Natural killer cell (primary cell): ENCODE measurements around the gene USP35. TPM values are rescaled to one million over a fixed set of nuclear protein-coding genes. Genes with fewer than 3 reads are reported as not detected.

ENCODE experiments used
- ATAC-seq, 3 donors: fragments of 150-1000 bp in 2 of 3; fragments of 200-7000 bp in 1 of 3; cut with Tn5 transposase; 1 replicate in 1 of 3; 2 replicates in 2 of 3; pipeline ENCODE4 v1.10.0; 2021; ENCODE audit warnings: mild to moderate bottlenecking in 2 of 3, moderate library complexity in 2 of 3
- DNase-seq, 2 donors: peaks; one replicate each; pipeline versions ENCODE4 v3.0.0 to v3.0.0-alpha.2; 2013 to 2021; ENCODE audit warnings: mixed read lengths in 1 of 2
- H3K27ac ChIP-seq: one replicate; pipeline ENCODE4 v1.5.1; 2013; ENCODE audit warnings: mild to moderate bottlenecking, low read length
- H3K27me3 ChIP-seq: one replicate; pipeline ENCODE4 v1.6.1; 2013; ENCODE audit warnings: low read length; ENCODE audit not compliant: control insufficient read depth, insufficient read depth
- H3K36me3 ChIP-seq: one replicate; pipeline ENCODE4 v1.6.1; 2013; ENCODE audit warnings: low read length; ENCODE audit not compliant: control insufficient read depth, insufficient read depth
- H3K4me1 ChIP-seq: one replicate; pipeline ENCODE4 v1.6.1; 2013; ENCODE audit warnings: low read length; ENCODE audit not compliant: control insufficient read depth, insufficient read depth
- H3K4me3 ChIP-seq: one replicate; pipeline ENCODE4 v1.5.1; 2013; ENCODE audit warnings: low read length
- H3K9me3 ChIP-seq: one replicate; pipeline ENCODE4 v1.6.1; 2013; ENCODE audit warnings: low read length; ENCODE audit not compliant: control insufficient read depth, insufficient read depth
- H3K27ac Mint-ChIP-seq, 2 donors: one replicate each; pipeline ENCODE4 v1.8.0; 2022; ENCODE audit warnings: mild to moderate bottlenecking in 2 of 2, mixed read lengths in 2 of 2, moderate library complexity in 1 of 2
- H3K27me3 Mint-ChIP-seq, 2 donors: one replicate each; pipeline ENCODE4 v1.8.0; 2022; ENCODE audit warnings: low read depth in 2 of 2, mixed read lengths in 2 of 2
- H3K36me3 Mint-ChIP-seq: one replicate; pipeline ENCODE4 v1.8.0; 2022; ENCODE audit warnings: mixed read lengths
- H3K4me1 Mint-ChIP-seq, 2 donors: one replicate each; pipeline ENCODE4 v1.8.0; 2022; ENCODE audit warnings: mixed read lengths in 2 of 2
- H3K4me3 Mint-ChIP-seq: one replicate; pipeline ENCODE4 v1.8.0; 2022; ENCODE audit warnings: mild to moderate bottlenecking, moderate library complexity, mixed read lengths
- H3K9me3 Mint-ChIP-seq, 2 donors: one replicate each; pipeline ENCODE4 v1.8.0; 2022; ENCODE audit warnings: mixed read lengths in 2 of 2
- WGBS: methylation state at CpG from one replicate; pipeline ENCODE4 v1.1.7; 2013; ENCODE audit warnings: missing lambda C conversion rate; ENCODE audit not compliant: insufficient coverage; 5-methylcytosine and 5-hydroxymethylcytosine counted together
- intact Hi-C: fragments of 100-400 bp; cut with micrococcal nuclease; formaldehyde crosslinking; loops from one replicate; pipeline ENCODE4 v1.14.2; 2022
- total RNA-seq, 4 donors: library from RNA; stranded (reverse); fragments of 120-200 nt in 1 of 4; gene quantifications; one replicate each; pipeline versions ENCODE4 v1.2.3 to v1.2.4, GENCODE V29; 2013 to 2022
- TF ChIP-seq, protein P1 (sequence below): fragments of 200-600 bp; IDR thresholded peaks from one replicate; pipeline ENCODE4 v1.8.0; 2022; ENCODE audit warnings: antibody characterized with exemption

Gene USP35
- total RNA-seq, 3 donors from 2014 or later (not counting 1 experiment from before 2014, with no cell fraction given) = 6.1 to 8.5 (median 8.1) TPM

- 91% methylated on average over 1 of the region's 1 CpG for WGBS
- Mint-ChIP-seq H3K27me3 (no peaks in the 10 kb centered on the region), H3K36me3 (no peaks in the 10 kb centered on the region), H3K4me1 (peaks cover 5 to 7% of the 10 kb centered on the region in 2 donors), H3K4me3 (no peak overlapping the region), H3K9me3 (no peaks in the 10 kb centered on the region), H3K27ac (no peak overlapping the region)
- TF ChIP-seq, protein P1, sequence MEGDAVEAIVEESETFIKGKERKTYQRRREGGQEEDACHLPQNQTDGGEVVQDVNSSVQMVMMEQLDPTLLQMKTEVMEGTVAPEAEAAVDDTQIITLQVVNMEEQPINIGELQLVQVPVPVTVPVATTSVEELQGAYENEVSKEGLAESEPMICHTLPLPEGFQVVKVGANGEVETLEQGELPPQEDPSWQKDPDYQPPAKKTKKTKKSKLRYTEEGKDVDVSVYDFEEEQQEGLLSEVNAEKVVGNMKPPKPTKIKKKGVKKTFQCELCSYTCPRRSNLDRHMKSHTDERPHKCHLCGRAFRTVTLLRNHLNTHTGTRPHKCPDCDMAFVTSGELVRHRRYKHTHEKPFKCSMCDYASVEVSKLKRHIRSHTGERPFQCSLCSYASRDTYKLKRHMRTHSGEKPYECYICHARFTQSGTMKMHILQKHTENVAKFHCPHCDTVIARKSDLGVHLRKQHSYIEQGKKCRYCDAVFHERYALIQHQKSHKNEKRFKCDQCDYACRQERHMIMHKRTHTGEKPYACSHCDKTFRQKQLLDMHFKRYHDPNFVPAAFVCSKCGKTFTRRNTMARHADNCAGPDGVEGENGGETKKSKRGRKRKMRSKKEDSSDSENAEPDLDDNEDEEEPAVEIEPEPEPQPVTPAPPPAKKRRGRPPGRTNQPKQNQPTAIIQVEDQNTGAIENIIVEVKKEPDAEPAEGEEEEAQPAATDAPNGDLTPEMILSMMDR = no peak
- H3K27me3 ChIP-seq = no peaks in the 10 kb centered on the region
- H3K9me3 ChIP-seq = no peaks in the 10 kb centered on the region
- H3K4me1 ChIP-seq = no peaks in the 10 kb centered on the region
- DNase-seq (no peak), ATAC-seq (no peak)
- no peak overlapping the region for H3K27ac ChIP-seq
- intact Hi-C loops = no loop called here
- H3K36me3 ChIP-seq = no peaks in the 10 kb centered on the region
- H3K4me3 ChIP-seq = no peak overlapping the region
Measured at GRCh38 chr11:78145511-78146025, 43.2 kb upstream of the USP35 start.

DNA sequence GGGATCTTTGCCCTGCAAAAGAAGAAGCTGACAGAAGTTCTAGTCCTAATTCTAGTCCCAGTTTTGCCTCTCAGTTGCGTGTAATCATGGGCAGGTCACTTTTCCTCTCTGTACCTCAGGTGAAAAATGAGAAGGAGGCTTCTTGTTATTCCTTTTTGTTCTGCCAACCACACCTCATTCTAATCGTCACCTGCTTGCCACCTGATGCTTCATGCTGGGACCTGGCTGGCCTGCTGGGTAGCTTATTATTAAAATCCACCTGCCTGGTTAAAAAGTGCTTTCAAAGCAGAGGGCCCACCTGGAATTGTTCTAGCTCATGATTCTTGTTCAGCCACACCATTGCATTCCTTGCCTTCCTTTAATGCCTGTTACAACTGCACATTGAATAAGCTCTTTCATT is 40.9 kb upstream of the USP35 start:
- no peaks in the 10 kb centered on the region for H3K9me3 Mint-ChIP-seq
- DNase-seq = no peak
- ATAC-seq = no peak
- no peaks in the 10 kb centered on the region for H3K4me1 Mint-ChIP-seq
- H3K27me3 Mint-ChIP-seq = no peaks in the 10 kb centered on the region
- no peaks in the 10 kb centered on the region for H3K9me3 ChIP-seq
- no peak overlapping the region for H3K27ac ChIP-seq
- intact Hi-C loops = no loop called here
- no peaks in the 10 kb centered on the region for H3K36me3 ChIP-seq
- 83% methylated on average over 2 of the region's 2 CpGs for WGBS
- no peak overlapping the region for H3K27ac Mint-ChIP-seq
- H3K4me3 Mint-ChIP-seq = no peak overlapping the region
- no peaks in the 10 kb centered on the region for H3K4me1 ChIP-seq
- H3K27me3 ChIP-seq = no peaks in the 10 kb centered on the region
- H3K4me3 ChIP-seq = no peak overlapping the region
- H3K36me3 Mint-ChIP-seq = no peaks in the 10 kb centered on the region
- TF ChIP-seq, protein P1 = no peak

DNA sequence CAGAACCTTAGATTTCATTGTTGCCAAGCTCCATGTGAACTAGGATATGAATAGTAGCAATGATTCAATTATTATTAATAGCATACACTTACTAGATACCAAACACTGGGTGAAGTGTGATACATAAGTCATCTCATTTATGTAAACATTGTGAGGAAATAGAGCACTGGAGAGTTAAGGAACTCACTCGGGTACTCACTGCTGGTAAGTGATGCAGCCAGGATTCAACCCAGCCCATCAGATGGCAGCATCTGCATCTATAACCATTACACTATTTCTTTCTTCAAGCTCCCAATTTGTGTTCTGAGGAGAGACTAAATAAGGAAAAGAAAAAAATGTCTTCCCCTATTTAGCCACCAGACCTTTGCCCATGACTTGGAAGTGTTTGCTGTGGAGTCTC is 39.1 kb upstream of the USP35 start:
- Mint-ChIP-seq H3K4me3 (no peak overlapping the region), H3K36me3 (no peaks in the 10 kb centered on the region), H3K27me3 (no peaks in the 10 kb centered on the region), H3K4me1 (no peaks in the 10 kb centered on the region), H3K9me3 (no peaks in the 10 kb centered on the region), H3K27ac (no peak overlapping the region)
- WGBS = no CpG with 5 or more reads among the region's 1 CpG
- Histone ChIP-seq H3K4me3 (no peak overlapping the region), H3K36me3 (no peaks in the 10 kb centered on the region), H3K9me3 (no peaks in the 10 kb centered on the region), H3K27me3 (no peaks in the 10 kb centered on the region), H3K4me1 (no peaks in the 10 kb centered on the region), H3K27ac (no peak overlapping the region)
- TF ChIP-seq, protein P1 = no peak
- intact Hi-C loops = no loop called here
- no peak for ATAC-seq
- DNase-seq = peak in 1 of 2 donors; percentile 50

- DNase-seq (no peak), ATAC-seq (no peak)
- H3K27me3 Mint-ChIP-seq = no peaks in the 10 kb centered on the region
- H3K9me3 Mint-ChIP-seq = no peaks in the 10 kb centered on the region
- Histone ChIP-seq H3K27me3 (no peaks in the 10 kb centered on the region), H3K4me3 (no peak overlapping the region), H3K36me3 (no peaks in the 10 kb centered on the region), H3K27ac (no peak overlapping the region), H3K9me3 (no peaks in the 10 kb centered on the region), H3K4me1 (no peaks in the 10 kb centered on the region)
- H3K36me3 Mint-ChIP-seq = no peaks in the 10 kb centered on the region
- intact Hi-C loops = no loop called here
- H3K27ac Mint-ChIP-seq = no peak overlapping the region
- WGBS = 99% methylated on average over 4 of the region's 4 CpGs
- TF ChIP-seq, protein P1 = no peak
- H3K4me1 Mint-ChIP-seq = no peaks in the 10 kb centered on the region
- no peak overlapping the region for H3K4me3 Mint-ChIP-seq
Measured at GRCh38 chr11:78150346-78150745, 38.4 kb upstream of the USP35 start.
